Esophagus muscularis mucosa (tissue), 3 donors: ENCODE results near the gene ELAVL4.

ENCODE experiments used
- CTCF ChIP-seq, 3 experiments: fragments of 200-600 bp in 2 of 3; fragments of 450-650 bp in 1 of 3; sonication (generic) in 2 of 3; IDR thresholded peaks; one replicate each; pipeline ENCODE4 v1.5.1; 2017 to 2019; ENCODE audit warnings: antibody characterized with exemption in 3 of 3, mild to moderate bottlenecking in 2 of 3, moderate library complexity in 1 of 3
- POLR2A ChIP-seq: fragments of 450-650 bp; IDR thresholded peaks from one replicate; pipeline ENCODE4 v1.6.1; 2017; ENCODE audit warnings: antibody characterized with exemption, moderate library complexity, mild to moderate bottlenecking, low read depth

DNA sequence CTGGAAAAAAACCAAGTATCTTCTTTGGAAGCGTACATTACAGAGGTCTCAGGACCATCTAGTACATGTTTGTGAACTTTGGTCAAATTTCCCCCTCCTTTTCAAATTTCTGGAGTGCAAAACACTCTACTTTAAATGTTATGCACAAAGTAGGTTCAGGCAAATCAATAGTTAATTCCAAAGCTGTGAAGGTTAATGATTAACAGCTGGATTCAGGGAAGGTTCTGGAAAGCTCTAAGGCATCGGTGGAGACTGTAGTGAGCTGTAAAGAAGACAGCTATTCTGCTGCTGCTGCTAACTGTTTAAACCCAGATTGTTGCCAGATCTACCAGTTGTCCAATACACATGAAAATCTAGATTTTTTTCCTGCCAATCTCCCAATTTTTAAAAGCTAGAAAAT lies 70.9 kb downstream of the ELAVL4 start:
- TF ChIP-seq CTCF (IDR thresholded peaks at IDR 0.05) (no peak), POLR2A (no peak)
